Ishikawa (cell line): ENCODE results near the gene A2M.

Experiments
- CEBPB ChIP-seq: IDR thresholded peaks from 2 replicates; pipeline ENCODE4 v1.6.1; 2012
- EGR1 ChIP-seq: IDR thresholded peaks from 2 replicates; pipeline ENCODE4 v1.6.1; 2012
- EP300 ChIP-seq: IDR thresholded peaks from 2 replicates; pipeline ENCODE4 v1.6.1; 2012; ENCODE audit warnings: borderline replicate concordance
- NFIC ChIP-seq: IDR thresholded peaks from 2 replicates; pipeline ENCODE4 v1.6.1; 2012
- RAD21 ChIP-seq: IDR thresholded peaks from 2 replicates; pipeline ENCODE4 v1.6.1; 2012; ENCODE audit warnings: low read depth
- YY1 ChIP-seq: IDR thresholded peaks from 2 replicates; pipeline ENCODE4 v1.6.1; 2012; ENCODE audit warnings: low read depth
- TF ChIP-seq, protein P1 (sequence below): IDR thresholded peaks from 2 replicates; pipeline ENCODE4 v1.6.1; 2012; ENCODE audit warnings: low read depth, mild to moderate bottlenecking
- TF ChIP-seq, protein P2 (sequence below): IDR thresholded peaks from 2 replicates; pipeline ENCODE4 v1.6.1; 2012

DNA sequence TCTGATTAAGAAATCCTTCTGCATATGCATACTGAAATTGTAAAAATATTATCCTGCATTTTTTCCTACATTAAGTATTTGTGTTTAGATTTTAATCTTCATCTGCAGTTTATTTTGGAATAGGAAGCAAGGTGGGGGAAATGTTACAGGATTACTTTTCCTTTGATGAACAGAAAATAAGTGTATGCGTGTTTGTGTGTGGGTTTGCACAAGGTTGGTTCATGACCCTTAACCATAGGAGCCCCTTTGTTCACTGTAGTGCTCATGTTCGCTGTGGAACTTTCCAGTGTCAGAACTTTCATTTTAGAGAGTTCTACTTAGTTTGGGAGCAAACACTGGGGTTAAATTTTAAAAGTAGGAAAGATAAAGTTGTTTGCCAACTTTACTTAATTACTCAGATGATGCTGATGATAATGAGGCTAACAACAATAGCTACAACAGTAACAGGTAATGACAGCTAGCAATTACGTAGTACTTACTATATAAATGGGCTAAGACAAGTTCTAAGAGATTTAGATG lies 6.4 kb upstream of the A2M start:
- no peak for TF ChIP-seq CEBPB
- no peak for TF ChIP-seq YY1
- TF ChIP-seq EP300: no peak
- TF ChIP-seq, protein P1, sequence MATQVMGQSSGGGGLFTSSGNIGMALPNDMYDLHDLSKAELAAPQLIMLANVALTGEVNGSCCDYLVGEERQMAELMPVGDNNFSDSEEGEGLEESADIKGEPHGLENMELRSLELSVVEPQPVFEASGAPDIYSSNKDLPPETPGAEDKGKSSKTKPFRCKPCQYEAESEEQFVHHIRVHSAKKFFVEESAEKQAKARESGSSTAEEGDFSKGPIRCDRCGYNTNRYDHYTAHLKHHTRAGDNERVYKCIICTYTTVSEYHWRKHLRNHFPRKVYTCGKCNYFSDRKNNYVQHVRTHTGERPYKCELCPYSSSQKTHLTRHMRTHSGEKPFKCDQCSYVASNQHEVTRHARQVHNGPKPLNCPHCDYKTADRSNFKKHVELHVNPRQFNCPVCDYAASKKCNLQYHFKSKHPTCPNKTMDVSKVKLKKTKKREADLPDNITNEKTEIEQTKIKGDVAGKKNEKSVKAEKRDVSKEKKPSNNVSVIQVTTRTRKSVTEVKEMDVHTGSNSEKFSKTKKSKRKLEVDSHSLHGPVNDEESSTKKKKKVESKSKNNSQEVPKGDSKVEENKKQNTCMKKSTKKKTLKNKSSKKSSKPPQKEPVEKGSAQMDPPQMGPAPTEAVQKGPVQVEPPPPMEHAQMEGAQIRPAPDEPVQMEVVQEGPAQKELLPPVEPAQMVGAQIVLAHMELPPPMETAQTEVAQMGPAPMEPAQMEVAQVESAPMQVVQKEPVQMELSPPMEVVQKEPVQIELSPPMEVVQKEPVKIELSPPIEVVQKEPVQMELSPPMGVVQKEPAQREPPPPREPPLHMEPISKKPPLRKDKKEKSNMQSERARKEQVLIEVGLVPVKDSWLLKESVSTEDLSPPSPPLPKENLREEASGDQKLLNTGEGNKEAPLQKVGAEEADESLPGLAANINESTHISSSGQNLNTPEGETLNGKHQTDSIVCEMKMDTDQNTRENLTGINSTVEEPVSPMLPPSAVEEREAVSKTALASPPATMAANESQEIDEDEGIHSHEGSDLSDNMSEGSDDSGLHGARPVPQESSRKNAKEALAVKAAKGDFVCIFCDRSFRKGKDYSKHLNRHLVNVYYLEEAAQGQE: no peak
- TF ChIP-seq RAD21: no peak
- TF ChIP-seq, protein P2, sequence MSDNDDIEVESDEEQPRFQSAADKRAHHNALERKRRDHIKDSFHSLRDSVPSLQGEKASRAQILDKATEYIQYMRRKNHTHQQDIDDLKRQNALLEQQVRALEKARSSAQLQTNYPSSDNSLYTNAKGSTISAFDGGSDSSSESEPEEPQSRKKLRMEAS: no peak
- TF ChIP-seq EGR1: no peak
- no peak for TF ChIP-seq NFIC
